CD14-positive monocyte (primary cell): Measurements from ENCODE around the gene SLC2A1. TPM values are rescaled to one million over a fixed set of nuclear protein-coding genes. Genes with fewer than 3 reads are reported as not detected.

ENCODE experiments used
- DNase-seq, 3 donors: peaks; one replicate each; pipeline ENCODE4 v3.0.0-alpha.2; 2011 to 2022
- H2AFZ ChIP-seq: 2 replicates; pipeline ENCODE4 v1.6.0; 2012; ENCODE audit warnings: mild to moderate bottlenecking, low read depth, low read length, inconsistent platforms; ENCODE audit not compliant: insufficient read depth, poor library complexity, severe bottlenecking
- H3K27ac ChIP-seq, 2 donors: 1 replicate in 1 of 2; 2 replicates in 1 of 2; pipeline ENCODE4 v1.5.1; 2012 to 2013; ENCODE audit warnings: low read length in 2 of 2, control low read depth in 1 of 2, inconsistent platforms in 1 of 2, low read depth in 1 of 2, mild to moderate bottlenecking in 1 of 2
- H3K27me3 ChIP-seq, 2 donors: one replicate each; pipeline versions ENCODE4 v1.6.0 to v1.6.1; 2011 to 2013; ENCODE audit warnings: low read length in 2 of 2; ENCODE audit not compliant: control insufficient read depth in 2 of 2, insufficient read depth in 2 of 2
- H3K36me3 ChIP-seq, 2 donors: replicated peaks in 1 of 2; 1 replicate in 1 of 2; 2 replicates in 1 of 2; pipeline versions ENCODE4 v1.5.1 to v1.6.1; 2012 to 2013; ENCODE audit warnings: low read length in 2 of 2, control low read depth in 1 of 2, inconsistent platforms in 1 of 2, mild to moderate bottlenecking in 1 of 2; ENCODE audit not compliant: insufficient read depth in 2 of 2, control insufficient read depth in 1 of 2
- H3K4me1 ChIP-seq, 2 donors: 1 replicate in 1 of 2; 2 replicates in 1 of 2; pipeline versions ENCODE4 v1.5.1 to v1.6.1; 2012 to 2013; ENCODE audit warnings: low read length in 2 of 2, control low read depth in 1 of 2, inconsistent platforms in 1 of 2, mild to moderate bottlenecking in 1 of 2, moderate library complexity in 1 of 2; ENCODE audit not compliant: insufficient read depth in 2 of 2, control insufficient read depth in 1 of 2
- H3K4me2 ChIP-seq: replicated peaks from 2 replicates; pipeline ENCODE3; 2012; ENCODE audit warnings: low read length, moderate library complexity, mild to moderate bottlenecking; ENCODE audit not compliant: poor library complexity, severe bottlenecking; ENCODE audit errors: extremely low read depth
- H3K4me3 ChIP-seq, 3 experiments: fragments of 200-600 bp in 1 of 3; sonication (generic) in 1 of 3; replicated peaks in 1 of 3; 1 replicate in 2 of 3; 2 replicates in 1 of 3; pipeline ENCODE4 v1.5.1; 2011 to 2013; ENCODE audit warnings: low read length in 3 of 3, mild to moderate bottlenecking in 3 of 3, control low read depth in 2 of 3, low read depth in 2 of 3, inconsistent platforms in 1 of 3, moderate library complexity in 1 of 3
- H3K79me2 ChIP-seq: 2 replicates; pipeline ENCODE4 v1.6.0; 2012; ENCODE audit warnings: mild to moderate bottlenecking, control low read depth, inconsistent platforms, low read length, moderate library complexity; ENCODE audit not compliant: insufficient read depth
- H3K9ac ChIP-seq: 2 replicates; pipeline ENCODE4 v1.6.0; 2017; ENCODE audit warnings: low read length, mild to moderate bottlenecking; ENCODE audit not compliant: insufficient read depth, poor library complexity, severe bottlenecking
- H3K9me3 ChIP-seq, 2 donors: replicated peaks in 1 of 2; 1 replicate in 1 of 2; 2 replicates in 1 of 2; pipeline versions ENCODE4 v1.5.1 to v1.6.1; 2012 to 2013; ENCODE audit warnings: low read length in 2 of 2, control low read depth in 1 of 2; ENCODE audit not compliant: control insufficient read depth in 1 of 2, insufficient read depth in 1 of 2
- H4K20me1 ChIP-seq: 2 replicates; pipeline ENCODE4 v1.6.0; 2012; ENCODE audit warnings: mild to moderate bottlenecking, low read length, control low read depth, moderate library complexity; ENCODE audit not compliant: insufficient read depth
- H3K27ac Mint-ChIP-seq, 7 donors: one replicate each; pipeline ENCODE4 v1.8.0; 2020; ENCODE audit warnings: mild to moderate bottlenecking in 7 of 7, mixed read lengths in 7 of 7, moderate library complexity in 6 of 7, inconsistent platforms in 2 of 7
- H3K27me3 Mint-ChIP-seq, 3 donors: one replicate each; pipeline ENCODE4 v1.8.0; 2021 to 2022; ENCODE audit warnings: low read depth in 3 of 3, mild to moderate bottlenecking in 3 of 3, mixed read lengths in 3 of 3, moderate library complexity in 3 of 3, inconsistent platforms in 1 of 3
- H3K36me3 Mint-ChIP-seq, 2 donors: one replicate each; pipeline ENCODE4 v1.8.0; 2020; ENCODE audit warnings: mixed read lengths in 2 of 2, inconsistent platforms in 1 of 2, mild to moderate bottlenecking in 1 of 2
- H3K4me1 Mint-ChIP-seq: one replicate; pipeline ENCODE4 v1.8.0; 2020; ENCODE audit warnings: mild to moderate bottlenecking, mixed read lengths
- H3K4me3 Mint-ChIP-seq, 2 donors: one replicate each; pipeline ENCODE4 v1.8.0; 2020; ENCODE audit warnings: mild to moderate bottlenecking in 2 of 2, mixed read lengths in 2 of 2, moderate library complexity in 1 of 2
- H3K9me3 Mint-ChIP-seq, 7 donors: one replicate each; pipeline ENCODE4 v1.8.0; 2020 to 2022; ENCODE audit warnings: mixed read lengths in 7 of 7, mild to moderate bottlenecking in 6 of 7, moderate library complexity in 6 of 7, inconsistent platforms in 2 of 7
- WGBS: methylation state at CpG from one replicate; pipeline ENCODE4 v1.1.5; 2013; ENCODE audit warnings: missing lambda C conversion rate; ENCODE audit not compliant: insufficient coverage; 5-methylcytosine and 5-hydroxymethylcytosine counted together
- intact Hi-C, 2 donors: fragments of 100-400 bp; cut with micrococcal nuclease; formaldehyde crosslinking; loops; one replicate each; pipeline versions ENCODE4 v1.15.0 to v1.15.1; 2023
- polyA plus RNA-seq, 3 donors: library from polyadenylated mRNA; depleted of rRNA in 1 of 3; unstranded in 2 of 3; stranded (reverse) in 1 of 3; fragments of 300-500 nt in 2 of 3; fragments of >200 nt in 1 of 3; fragmentation: Illumina TruSeq in 2 of 3; gene quantifications; 1 replicate in 2 of 3; 2 replicates in 1 of 3; pipeline ENCODE4 v1.2.3, GENCODE V29; 2012 to 2021
- TF ChIP-seq, protein P1 (sequence below): fragments of 200-600 bp; IDR thresholded peaks from one replicate; pipeline ENCODE4 v1.8.0; 2022; ENCODE audit warnings: antibody characterized with exemption, mild to moderate bottlenecking

Gene SLC2A1
- polyA plus RNA-seq, 3 donors: 0.56 to 5.0 (median 0.71) TPM

DNA sequence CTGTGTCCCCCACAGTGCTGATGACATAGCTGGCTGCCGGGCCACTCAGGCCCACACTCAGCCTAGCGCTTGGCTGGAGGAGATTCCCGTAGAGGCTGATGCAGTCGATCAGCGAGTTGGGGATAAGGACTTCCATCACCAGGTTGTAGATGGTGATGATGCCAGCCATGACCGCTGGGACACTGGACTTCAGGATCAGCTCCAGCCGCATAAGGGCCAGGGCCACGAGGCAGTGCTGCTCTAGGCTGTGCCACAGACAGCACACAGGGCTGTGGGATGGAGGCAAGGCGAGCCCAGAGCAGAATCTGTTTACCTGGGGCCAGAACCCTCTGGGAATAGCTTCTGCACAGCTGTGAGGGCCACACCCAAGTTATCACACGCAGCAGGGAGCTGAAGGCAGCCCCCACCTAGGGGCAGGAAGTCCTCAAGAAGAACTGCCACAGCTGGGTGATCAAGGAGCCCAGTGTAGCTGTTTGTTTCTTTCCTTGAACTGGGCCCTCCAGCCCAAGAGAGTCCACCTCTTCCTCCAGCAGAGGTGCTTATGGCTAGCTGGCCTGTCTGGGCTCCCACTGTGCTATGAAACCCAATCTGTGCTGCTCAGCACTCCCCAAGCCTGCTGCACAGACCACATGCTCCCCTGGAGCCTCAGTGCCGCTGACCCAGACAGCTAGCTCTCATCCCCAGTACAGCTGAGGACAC is 6.2 kb downstream of the SLC2A1 start:
- WGBS: 88% methylated on average over 11 of the region's 11 CpGs

DNA sequence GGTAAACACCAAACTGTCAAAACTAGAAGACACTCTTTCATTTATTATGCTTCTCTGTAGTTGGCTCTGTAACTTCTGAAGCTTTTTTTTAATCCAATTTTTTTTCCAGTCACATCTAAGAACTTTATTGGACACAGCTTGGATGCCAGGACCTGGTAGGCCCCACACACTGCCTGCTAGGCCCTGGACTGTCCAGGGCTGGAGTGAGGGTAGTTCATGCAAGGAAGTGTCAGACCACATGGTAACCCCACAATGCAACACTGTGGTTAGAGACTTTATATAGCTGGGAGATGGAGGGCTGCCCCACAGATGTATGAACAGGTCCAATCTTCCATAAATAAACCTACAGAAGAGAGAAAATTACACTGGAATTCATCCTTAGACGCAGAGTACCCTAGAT is 7.1 kb downstream of the SLC2A1 start:
- no peaks in the 10 kb centered on the region for H3K36me3 ChIP-seq
- no peak overlapping the region for H3K4me2 ChIP-seq
- peaks cover 2 to 8% (median 3%) of the 10 kb centered on the region in 3 donors for H3K27me3 Mint-ChIP-seq

More for the DNA sequence above, 6.2 kb downstream of the SLC2A1 start:
- peaks cover 9 to 16% (median 10%) of the 10 kb centered on the region in 3 donors for H3K27me3 Mint-ChIP-seq
- H3K36me3 Mint-ChIP-seq: peaks cover 4 to 9% of the 10 kb centered on the region in 2 donors
- H4K20me1 ChIP-seq: no peaks in the 10 kb centered on the region
- peaks cover 0 to 10% of the 10 kb centered on the region in 2 donors for H3K27me3 ChIP-seq
- no peak overlapping the region for H3K4me3 ChIP-seq
- no peak overlapping the region for H2AFZ ChIP-seq
- H3K4me1 ChIP-seq: peaks cover 7 to 19% of the 10 kb centered on the region in 2 donors
- no peak overlapping the region for H3K27ac ChIP-seq
- H3K9me3 ChIP-seq: no peaks in the 10 kb centered on the region
- H3K79me2 ChIP-seq: peaks cover 7% of the 10 kb centered on the region
- DNase-seq: no peak
- intact Hi-C loops: no loop called here
- TF ChIP-seq, protein P1, sequence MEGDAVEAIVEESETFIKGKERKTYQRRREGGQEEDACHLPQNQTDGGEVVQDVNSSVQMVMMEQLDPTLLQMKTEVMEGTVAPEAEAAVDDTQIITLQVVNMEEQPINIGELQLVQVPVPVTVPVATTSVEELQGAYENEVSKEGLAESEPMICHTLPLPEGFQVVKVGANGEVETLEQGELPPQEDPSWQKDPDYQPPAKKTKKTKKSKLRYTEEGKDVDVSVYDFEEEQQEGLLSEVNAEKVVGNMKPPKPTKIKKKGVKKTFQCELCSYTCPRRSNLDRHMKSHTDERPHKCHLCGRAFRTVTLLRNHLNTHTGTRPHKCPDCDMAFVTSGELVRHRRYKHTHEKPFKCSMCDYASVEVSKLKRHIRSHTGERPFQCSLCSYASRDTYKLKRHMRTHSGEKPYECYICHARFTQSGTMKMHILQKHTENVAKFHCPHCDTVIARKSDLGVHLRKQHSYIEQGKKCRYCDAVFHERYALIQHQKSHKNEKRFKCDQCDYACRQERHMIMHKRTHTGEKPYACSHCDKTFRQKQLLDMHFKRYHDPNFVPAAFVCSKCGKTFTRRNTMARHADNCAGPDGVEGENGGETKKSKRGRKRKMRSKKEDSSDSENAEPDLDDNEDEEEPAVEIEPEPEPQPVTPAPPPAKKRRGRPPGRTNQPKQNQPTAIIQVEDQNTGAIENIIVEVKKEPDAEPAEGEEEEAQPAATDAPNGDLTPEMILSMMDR: no peak
- no peak overlapping the region for H3K9ac ChIP-seq
- H3K4me1 Mint-ChIP-seq: peaks cover 26% of the 10 kb centered on the region
- H3K4me2 ChIP-seq: no peak overlapping the region
- no peaks in the 10 kb centered on the region for H3K36me3 ChIP-seq
- peak overlapping the region in 1 of 7 donors; percentile 46 for H3K27ac Mint-ChIP-seq
- H3K4me3 Mint-ChIP-seq: no peak overlapping the region
- peaks cover 0 to 4% (median 0%) of the 10 kb centered on the region in 7 donors for H3K9me3 Mint-ChIP-seq

More for the DNA sequence above, 7.1 kb downstream of the SLC2A1 start:
- Mint-ChIP-seq H3K4me1 (peaks cover 22% of the 10 kb centered on the region), H3K9me3 (peaks cover 0 to 4% (median 0%) of the 10 kb centered on the region in 7 donors), H3K4me3 (no peak overlapping the region), H3K27ac (no peak overlapping the region), H3K36me3 (peaks cover 4 to 9% of the 10 kb centered on the region in 2 donors)
- Histone ChIP-seq H3K27ac (no peak overlapping the region), H4K20me1 (no peaks in the 10 kb centered on the region), H2AFZ (no peak overlapping the region), H3K27me3 (peaks cover 0 to under 1% of the 10 kb centered on the region in 2 donors), H3K9ac (no peak overlapping the region), H3K4me3 (no peak overlapping the region), H3K9me3 (no peaks in the 10 kb centered on the region), H3K4me1 (peaks cover 6 to 14% of the 10 kb centered on the region in 2 donors), H3K79me2 (peaks cover 4% of the 10 kb centered on the region)
- DNase-seq: no peak
- TF ChIP-seq, protein P1: no peak
- intact Hi-C loops: no loop called here
- WGBS: no CpG with 5 or more reads among the region's 1 CpG
